GM18867 (cell line): ENCODE measurements around the gene NEK3.
"Not testable (repeated sequence)": the region's sequence is repeated elsewhere in the genome, so short reads cannot be mapped to it uniquely, and the experiment has no call there.

Experiments
- ATAC-seq: cut with Tn5 transposase; IDR thresholded peaks from one replicate; pipeline ENCODE4 v1.9.1; 2021; ENCODE audit warnings: mild to moderate bottlenecking, moderate library complexity; ENCODE audit not compliant: unreplicated experiment

The NEK3 gene

GRCh38 chr13:52125547-52125946 lies 33.9 kb downstream of the NEK3 start:
- ATAC-seq = no peak

- no peak for ATAC-seq
Measured at GRCh38 chr13:52118595-52118994, 40.8 kb downstream of the NEK3 start.

GRCh38 chr13:52118095-52118494 lies 41.3 kb downstream of the NEK3 start:
- ATAC-seq = no peak

GRCh38 chr13:52112591-52112990 lies 46.8 kb downstream of the NEK3 start:
- ATAC-seq = no peak

- ATAC-seq = no peak
Measured at GRCh38 chr13:52109116-52109670, 50.2 kb downstream of the NEK3 start.

- no peak for ATAC-seq
Measured at GRCh38 chr13:52105841-52106240, 53.6 kb downstream of the NEK3 start.

- ATAC-seq = no peak
Measured at GRCh38 chr13:52104624-52105023, 54.8 kb downstream of the NEK3 start.

- ATAC-seq = no peak
Measured at GRCh38 chr13:52103386-52103785, 56.0 kb downstream of the NEK3 start.

- ATAC-seq = not testable (repeated sequence)
Measured at GRCh38 chr13:52102423-52102822, 57.0 kb downstream of the NEK3 start.

GRCh38 chr13:52097197-52097596 lies 62.2 kb downstream of the NEK3 start:
- no peak for ATAC-seq

GRCh38 chr13:52096748-52097147 lies 62.6 kb downstream of the NEK3 start:
- no peak for ATAC-seq

GRCh38 chr13:52096062-52096461 lies 63.3 kb downstream of the NEK3 start:
- ATAC-seq = no peak

- ATAC-seq = no peak
Measured at GRCh38 chr13:52092087-52092486, 67.3 kb downstream of the NEK3 start.

- no peak for ATAC-seq
Measured at GRCh38 chr13:52091473-52091872, 67.9 kb downstream of the NEK3 start.

- ATAC-seq = no peak
Measured at GRCh38 chr13:52085421-52085820, 74.0 kb downstream of the NEK3 start.

GRCh38 chr13:52084981-52085380 lies 74.4 kb downstream of the NEK3 start:
- not testable (repeated sequence) for ATAC-seq
